GM23338 (cell line): ENCODE results near the gene SORL1.

Experiments used
- ETS1 ChIP-seq: IDR thresholded peaks from 2 replicates; pipeline ENCODE4 v1.6.1; 2016; ENCODE audit warnings: antibody characterized with exemption
- TF ChIP-seq, protein P1 (sequence below), 2 experiments: fragments of 200-600 bp in 1 of 2; sonication (generic) in 1 of 2; conservative IDR thresholded peaks; 2 replicates each; pipeline versions ENCODE4 v1.5.1 to v1.6.1; 2016 to 2017; ENCODE audit warnings: antibody characterized with exemption in 2 of 2, low read depth in 2 of 2, mild to moderate bottlenecking in 2 of 2, moderate library complexity in 1 of 2

GRCh38 chr11:121670805-121671282 is 218.7 kb downstream of the SORL1 start:
- TF ChIP-seq ETS1: no peak
- TF ChIP-seq, protein P1, sequence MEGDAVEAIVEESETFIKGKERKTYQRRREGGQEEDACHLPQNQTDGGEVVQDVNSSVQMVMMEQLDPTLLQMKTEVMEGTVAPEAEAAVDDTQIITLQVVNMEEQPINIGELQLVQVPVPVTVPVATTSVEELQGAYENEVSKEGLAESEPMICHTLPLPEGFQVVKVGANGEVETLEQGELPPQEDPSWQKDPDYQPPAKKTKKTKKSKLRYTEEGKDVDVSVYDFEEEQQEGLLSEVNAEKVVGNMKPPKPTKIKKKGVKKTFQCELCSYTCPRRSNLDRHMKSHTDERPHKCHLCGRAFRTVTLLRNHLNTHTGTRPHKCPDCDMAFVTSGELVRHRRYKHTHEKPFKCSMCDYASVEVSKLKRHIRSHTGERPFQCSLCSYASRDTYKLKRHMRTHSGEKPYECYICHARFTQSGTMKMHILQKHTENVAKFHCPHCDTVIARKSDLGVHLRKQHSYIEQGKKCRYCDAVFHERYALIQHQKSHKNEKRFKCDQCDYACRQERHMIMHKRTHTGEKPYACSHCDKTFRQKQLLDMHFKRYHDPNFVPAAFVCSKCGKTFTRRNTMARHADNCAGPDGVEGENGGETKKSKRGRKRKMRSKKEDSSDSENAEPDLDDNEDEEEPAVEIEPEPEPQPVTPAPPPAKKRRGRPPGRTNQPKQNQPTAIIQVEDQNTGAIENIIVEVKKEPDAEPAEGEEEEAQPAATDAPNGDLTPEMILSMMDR (conservative IDR thresholded peaks at IDR 0.05; ENCODE audit: low read depth in 2 of 2): no peak
